Measurements from ENCODE around the gene RNF187. TPM values are rescaled to one million over a fixed set of nuclear protein-coding genes. Genes with fewer than 3 reads are reported as not detected.
"Not testable (repeated sequence)": the region's sequence is repeated elsewhere in the genome, so short reads cannot be mapped to it uniquely, and the experiment has no call there.

The RNF187 gene
- total RNA-seq, 1 donor from 2014 or later, result 50.2 TPM

DNA sequence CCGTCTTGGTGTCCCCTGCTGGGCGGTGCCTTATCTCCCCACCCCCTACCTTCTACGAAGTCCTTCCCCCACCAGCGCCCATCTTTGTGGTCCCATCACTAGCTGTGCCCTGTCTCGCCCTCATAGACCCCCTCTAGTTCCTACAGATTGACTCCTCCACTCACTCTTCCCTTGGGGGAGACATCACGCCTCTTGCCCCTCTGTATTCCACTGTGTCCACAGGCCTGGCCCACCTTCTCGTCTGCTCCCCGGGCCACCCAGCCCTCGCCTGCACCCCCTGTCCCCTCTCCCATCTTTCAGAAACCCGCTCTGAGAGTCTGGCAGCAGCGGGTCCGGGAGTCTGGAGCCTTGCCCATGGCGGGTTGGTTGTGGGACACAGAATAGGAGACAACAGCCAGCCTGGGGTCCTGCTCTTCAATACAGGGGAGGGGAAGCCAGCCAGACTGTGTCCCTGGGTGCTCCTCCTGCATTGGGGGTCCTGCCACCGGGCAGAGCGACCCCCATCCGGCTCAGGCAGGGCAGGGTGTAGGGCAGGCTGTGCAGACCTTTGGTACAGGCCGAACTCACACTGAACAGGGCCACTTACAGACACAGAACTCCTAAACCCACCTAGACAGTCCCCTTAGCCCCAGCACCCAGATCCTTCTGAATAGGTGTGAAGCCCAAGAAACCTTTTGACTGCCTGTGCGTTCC lies 1.1 kb downstream of the RNF187 start:
- no peak for DNase-seq

DNA sequence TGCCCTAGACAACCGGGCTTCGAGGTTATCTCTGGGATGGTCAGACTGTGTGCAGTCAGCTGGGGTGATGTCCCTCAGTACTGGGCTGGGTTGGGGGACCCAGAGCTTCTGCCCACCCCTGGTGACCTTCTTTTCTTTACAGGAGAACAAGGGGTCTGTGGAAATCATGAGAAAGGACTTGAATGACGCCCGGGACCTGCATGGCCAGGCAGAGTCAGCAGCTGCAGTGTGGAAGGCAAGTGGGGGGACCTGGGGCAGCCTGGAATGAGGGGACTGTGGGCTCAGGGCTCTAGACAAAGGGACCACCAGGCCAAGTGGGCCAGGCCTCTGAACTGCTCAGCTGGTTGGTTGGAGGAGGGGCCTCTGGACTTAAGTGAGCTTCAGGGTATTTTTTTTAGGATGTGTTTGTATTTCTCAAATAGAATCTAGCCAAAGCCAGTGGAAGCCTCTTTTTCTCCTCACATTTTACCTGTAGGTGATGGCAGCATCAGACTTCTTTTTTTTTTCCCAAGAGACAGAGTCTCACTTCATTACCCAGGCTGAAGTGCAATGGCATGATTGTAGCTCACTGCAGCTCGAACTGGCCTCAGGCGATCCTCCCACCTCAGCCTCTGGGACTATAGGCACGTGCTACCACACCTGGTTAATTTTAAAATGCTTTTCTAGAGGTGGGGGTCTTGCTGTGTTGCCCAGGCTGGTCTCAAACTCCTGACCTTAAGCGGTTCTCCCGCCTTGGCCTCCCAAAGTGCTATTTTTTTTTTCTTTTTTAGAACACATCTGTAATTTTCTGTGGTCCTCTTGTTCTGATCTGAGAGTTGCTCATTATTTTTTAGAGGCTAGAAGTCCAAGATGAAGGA lies 1.9 kb downstream of the RNF187 start:
- no peak for DNase-seq

- peak; percentile 22 for DNase-seq
Observed at GRCh38 chr1:228490120-228491078, 3.2 kb downstream of the RNF187 start.

- no peak for DNase-seq
Observed at GRCh38 chr1:228493141-228494043, 6.2 kb downstream of the RNF187 start.

GRCh38 chr1:228494044-228494353 lies 6.8 kb downstream of the RNF187 start:
- no peak for DNase-seq

- no peak for DNase-seq
Observed at GRCh38 chr1:228494391-228494790, 7.2 kb downstream of the RNF187 start.

DNA sequence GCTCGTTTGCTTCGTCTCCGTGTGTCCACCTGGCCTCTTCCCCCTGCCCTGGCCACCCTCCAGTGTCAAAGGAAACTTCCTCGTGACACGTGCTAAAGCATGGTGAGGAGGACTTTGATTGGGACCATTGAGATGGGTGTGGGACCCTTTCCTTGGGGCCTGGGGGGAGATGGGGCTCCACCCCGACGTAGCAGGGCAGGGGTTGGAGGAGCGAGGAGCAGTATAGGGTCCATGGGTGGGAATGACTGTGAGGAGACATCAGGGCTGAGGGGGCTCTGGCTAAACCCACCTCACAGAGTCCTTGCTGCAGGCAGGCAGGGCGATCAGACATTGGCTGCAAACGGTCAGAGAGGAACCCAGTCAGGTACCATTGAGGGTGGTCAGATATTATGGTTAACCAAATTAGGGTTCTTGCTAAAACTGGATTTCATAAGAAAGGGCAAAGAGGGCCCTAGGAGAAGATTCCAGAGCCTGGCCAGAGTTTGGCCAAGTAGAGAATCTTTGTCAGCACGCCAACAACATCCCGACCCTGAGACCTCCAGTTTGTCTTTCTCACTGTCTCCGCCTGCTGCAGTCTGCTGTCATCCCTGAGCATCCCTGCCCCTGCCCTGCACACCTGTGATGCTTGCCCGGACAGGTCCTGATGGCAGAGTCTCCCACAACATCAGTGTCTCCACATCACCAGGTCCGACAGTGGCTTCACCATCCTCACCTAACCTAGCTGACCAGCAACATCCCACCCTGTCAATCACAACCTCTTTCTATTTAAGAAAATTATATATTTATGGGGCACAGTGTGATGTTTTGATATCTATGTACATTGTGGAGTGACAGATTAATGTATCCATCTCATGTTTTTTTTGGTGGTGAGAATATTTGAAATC lies 8.0 kb downstream of the RNF187 start:
- DNase-seq, result no peak

- DNase-seq, result no peak
Observed at GRCh38 chr1:228496084-228496483, 8.9 kb downstream of the RNF187 start.

DNA sequence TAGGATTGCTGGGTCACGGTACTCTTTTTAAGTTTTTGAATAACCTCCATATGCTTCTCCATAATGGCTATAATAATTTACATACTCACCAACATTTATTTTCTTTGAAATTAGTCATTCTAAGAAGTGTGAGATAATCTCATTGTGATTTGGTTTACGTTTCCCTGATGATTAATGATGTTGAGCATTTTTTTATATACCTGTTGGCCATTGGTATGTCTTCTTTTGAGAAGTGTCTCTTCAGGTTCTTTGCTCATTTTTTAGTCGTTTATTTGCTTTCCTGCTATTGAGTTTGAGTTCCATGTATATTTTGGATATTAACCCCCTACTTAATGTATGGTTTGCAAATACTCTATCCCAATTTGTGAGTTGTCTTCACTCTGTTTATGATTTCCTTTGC lies 9.3 kb downstream of the RNF187 start:
- DNase-seq, result no peak

DNA sequence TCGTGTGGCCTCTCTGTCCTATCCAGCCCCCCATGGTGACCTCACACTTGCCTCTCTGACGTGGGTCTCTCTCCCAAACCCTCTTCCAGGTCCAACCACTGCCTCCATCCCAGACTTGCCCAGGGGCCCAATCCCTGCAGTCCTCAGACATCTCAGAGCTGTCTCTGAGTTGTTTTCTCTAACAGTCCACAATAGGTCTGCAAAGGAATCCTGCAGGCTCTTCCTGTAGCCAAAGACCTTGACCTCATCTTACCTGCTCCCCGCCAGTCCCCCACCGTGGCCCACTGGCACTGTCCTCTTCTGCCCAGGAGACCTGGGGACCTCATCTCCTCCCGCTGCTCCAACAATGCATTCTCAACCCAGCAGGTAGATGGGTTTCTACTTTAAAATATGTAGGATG lies 10.0 kb downstream of the RNF187 start:
- DNase-seq, result no peak

DNA sequence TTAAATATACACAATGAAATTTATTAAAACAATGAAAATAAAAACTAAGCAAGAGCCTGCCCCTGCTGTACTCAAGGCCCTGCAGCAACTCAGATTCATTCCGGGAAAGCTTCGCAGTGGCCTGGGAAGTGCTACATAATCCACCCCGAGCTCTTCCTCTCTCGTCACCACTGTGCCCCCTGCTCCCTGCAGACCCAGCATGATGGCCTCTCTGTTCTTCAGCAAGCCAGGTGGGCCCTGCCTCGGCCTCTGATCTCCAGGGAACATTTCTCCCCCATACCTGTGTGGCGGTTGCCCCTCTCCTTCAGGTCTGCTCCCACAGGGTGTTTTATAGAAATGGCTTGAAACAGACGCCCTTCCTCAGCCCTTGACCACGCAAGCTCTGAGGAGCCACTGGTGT lies 10.6 kb downstream of the RNF187 start:
- no peak for DNase-seq

DNA sequence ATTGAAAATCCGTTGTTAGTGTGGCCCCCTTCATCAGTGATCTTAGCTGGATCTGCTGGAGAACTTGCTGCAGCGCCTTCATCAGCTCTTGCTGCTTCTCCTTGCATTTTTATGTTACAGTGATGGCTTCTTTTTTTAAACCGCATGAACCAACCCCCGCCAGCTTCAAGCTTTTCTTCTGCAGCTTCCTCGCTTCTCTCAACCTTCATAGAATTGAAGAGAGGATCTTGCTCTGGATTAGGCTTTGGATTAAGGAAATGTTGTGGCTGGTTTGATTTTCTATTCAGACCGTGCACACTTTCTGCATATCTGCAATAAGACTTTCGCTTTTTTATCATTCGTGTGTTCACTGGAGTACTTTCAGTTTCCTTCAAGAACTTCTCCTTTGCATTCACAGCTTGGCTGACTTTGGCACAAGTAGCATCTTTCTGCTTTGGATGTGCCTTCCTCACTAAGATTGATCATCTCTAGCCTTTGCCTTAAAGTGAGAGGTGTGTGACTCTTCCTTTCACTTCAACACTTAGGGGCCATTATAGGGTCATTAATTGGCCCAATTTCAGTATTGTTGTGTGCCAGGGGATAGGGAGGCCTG lies 13.1 kb downstream of the RNF187 start:
- no peak for DNase-seq

DNA sequence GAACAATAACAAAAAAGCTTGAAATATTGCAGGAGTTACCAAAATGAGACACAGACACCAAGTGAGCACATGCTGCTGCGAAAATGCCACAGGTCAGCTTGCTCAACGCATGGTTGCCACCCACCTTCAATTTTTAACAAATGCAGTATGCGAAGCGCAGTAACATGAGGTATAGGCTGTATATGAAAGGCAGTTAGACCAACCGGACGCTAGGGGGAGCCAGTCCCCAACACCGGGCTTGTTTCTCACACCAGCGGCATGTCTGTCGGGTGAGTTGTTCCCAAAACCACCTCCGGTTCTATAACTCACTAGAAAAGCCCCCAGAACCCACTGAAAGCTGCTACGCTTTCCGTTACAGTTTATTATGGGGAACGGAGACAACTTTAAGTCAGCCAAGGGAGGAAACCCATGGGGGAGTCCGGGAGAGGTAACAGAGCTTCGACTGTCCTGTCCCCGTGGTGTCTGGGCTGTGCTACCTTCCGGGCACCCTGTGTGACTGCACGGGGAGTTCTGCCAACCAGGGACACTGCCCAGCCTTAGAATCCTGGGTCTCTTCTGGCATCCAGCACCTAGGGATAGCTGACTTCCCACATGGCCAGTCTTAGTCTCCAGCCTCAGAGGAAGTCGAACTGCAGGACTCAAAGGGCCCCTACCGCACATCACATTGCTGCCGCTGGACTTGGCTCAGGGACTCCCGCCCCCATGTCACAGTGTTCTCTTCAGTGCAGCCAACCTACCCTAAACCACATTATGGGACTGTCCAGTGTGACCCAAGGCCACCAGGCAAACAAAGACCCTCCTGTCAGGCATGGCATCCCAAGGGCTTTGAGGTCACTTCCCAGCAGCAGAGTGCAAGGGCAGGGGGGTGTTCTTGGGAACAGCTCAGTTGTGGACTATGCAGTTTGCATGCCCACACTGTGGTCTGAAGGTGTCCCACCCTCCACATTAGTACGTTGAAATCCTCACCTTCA lies 14.0 kb downstream of the RNF187 start:
- peak; percentile 92 for DNase-seq

- DNase-seq, result no peak
Observed at GRCh38 chr1:228502522-228502921, 15.3 kb downstream of the RNF187 start.

DNA sequence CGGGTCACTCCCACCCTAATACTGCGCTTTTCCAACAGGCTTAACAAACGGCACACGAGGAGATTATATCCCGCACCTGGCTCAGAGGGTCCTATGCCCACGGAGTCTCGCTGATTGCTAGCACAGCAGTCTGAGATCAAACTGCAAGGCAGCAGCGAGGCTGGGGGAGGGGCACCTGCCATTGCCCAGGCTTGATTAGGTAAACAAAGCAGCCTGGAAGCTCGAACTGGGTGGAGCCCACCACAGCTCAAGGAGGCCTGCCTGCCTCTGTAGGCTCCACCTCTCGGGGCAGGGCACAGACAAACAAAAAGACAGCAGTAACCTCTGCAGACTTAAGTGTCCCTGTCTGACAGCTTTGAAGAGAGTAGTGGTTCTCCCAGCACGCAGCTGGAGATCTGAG lies 18.8 kb downstream of the RNF187 start:
- not testable (repeated sequence) for DNase-seq

DNA sequence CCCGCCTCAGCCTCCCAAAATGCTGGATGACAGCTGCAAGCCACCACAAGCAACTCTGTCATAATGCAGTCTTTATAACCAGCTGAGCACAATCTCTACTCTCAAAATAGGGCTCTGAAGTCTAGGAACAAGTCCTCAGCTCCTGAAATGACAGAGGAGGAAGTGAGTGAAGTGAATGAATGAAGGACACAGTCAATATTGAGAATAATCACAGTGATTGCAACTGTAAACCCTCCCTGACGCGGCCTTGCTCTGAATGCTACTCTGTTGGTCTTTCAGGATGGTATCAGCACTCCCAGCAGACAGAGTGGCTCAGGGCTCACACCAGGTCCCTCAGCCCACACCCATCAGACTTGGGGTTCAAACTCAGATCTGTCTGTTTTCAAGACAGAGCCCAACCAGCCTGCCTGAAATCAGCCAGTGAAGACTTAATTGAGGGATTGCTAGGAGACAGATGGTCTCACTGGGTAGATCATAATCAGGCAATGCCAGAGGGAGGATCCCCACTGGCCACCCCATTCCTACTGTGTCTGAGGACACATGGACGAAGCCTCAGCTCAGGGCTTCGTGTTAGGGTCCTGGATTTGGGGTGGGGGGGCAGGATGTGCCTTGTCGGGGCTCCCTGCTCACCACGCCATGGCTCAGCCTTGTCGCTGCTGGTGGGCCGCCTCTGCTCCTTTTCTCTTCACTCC lies 20.9 kb downstream of the RNF187 start:
- no peak for DNase-seq

DNA sequence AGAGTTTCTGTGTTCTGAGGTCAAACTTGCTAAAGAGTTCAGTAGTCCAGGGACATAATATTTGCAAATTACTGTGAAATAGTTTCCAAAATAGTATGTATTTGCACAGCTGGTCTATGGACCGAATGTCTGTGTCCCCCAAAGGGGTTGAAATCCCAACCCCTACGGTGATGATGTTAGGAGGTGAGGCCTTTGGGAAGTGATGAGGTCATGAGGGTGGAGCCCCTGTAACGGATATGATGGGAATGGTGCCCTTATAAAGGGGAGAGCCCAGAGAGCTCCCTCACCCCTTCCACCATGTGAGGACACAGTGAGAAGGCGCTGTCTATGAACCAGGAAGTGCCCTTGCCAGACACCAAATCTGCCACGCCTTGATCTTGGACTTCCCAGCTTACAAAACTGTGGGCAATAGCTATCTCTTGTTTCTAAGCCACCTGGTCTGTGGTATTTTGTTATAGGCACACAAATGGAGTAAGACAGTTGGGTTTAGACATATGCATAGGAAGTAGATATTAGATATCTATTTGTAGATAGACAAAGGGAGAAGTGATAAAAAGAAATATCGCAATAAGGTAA lies 21.7 kb downstream of the RNF187 start:
- DNase-seq, result no peak
